Measurements from ENCODE around the gene GOLGA8R.
"Not testable (repeated sequence)": the region's sequence is repeated elsewhere in the genome, so short reads cannot be mapped to it uniquely, and the experiment has no call there.

GOLGA8R gene, protein sequence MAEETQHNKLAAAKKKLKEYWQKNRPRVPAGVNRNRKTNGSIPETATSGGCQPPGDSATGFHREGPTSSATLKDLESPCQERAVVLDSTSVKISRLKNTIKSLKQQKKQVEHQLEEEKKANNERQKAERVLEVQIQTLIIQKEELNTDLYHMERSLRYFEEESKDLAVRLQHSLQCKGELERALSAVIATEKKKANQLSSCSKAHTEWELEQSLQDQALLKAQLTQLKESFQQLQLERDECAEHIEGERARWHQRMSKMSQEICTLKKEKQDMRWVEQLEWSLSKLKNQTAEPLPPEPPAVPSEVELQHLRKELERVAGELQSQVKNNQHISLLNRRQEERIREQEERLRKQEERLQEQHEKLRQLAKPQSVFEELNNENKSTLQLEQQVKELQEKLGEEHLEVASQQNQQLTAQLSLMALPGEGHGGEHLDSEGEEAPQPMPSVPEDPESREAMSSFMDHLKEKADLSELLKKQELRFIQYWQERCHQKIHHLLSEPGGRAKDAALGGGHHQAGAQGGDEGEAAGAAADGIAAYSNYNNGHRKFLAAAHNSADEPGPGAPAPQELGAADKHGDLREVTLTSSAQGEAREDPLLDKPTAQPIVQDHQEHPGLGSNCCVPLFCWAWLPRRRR

DNA sequence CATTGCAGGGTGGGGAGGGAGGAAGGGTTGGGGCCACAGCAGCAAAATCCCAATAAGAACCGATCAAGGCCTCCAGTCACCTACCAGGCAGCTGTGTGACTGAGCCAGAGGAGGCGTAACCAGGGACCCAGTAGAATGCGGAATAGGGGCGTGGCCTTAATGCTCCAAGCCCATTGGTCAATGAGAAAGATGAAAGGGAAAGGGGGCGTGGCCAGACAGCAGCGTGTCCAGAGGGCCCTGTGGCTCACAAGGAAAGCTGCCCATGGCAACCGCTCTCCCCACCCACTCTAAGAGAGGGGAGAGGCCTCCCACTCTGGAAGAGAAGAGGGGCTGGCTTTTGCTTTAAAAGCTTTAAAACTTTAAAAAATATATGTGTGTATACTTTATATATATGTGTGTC lies at the start of gene GOLGA8R:
Gene GOLGA8R (minus strand): TSS at position 101 of the 400 bp plus-strand sequence. CDS start 98 bp downstream, at position 3.
- DNase-seq: not testable (repeated sequence)

GRCh38 chr15:30463849-30464248 lies 49.8 kb upstream of the GOLGA8R start:
- DNase-seq: not testable (repeated sequence)

GRCh38 chr15:30462176-30462575 lies 48.1 kb upstream of the GOLGA8R start:
- DNase-seq: not testable (repeated sequence)

GRCh38 chr15:30452702-30453101 lies 38.6 kb upstream of the GOLGA8R start:
- not testable (repeated sequence) for DNase-seq

DNA sequence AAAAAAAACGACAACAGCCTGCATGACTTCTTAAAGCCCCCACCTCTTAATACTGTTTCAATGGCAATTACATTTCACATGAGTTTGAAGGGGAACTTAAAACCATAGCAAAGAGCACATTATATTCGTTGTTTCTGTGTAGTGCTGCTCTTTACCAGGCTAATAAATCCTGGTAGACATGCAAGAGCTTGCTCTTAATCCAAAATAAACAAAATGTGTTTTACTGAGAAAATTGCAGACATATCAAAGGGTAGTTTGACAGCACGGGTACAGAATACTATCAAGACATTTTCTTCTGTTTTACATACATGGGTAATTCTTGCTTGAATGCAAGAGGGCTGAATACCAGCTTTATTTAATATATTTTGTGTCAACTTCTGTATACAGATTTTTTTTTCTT lies 24.3 kb upstream of the GOLGA8R start:
- not testable (repeated sequence) for DNase-seq

- not testable (repeated sequence) for DNase-seq
Measured at GRCh38 chr15:30435878-30436277, 21.8 kb upstream of the GOLGA8R start.

DNA sequence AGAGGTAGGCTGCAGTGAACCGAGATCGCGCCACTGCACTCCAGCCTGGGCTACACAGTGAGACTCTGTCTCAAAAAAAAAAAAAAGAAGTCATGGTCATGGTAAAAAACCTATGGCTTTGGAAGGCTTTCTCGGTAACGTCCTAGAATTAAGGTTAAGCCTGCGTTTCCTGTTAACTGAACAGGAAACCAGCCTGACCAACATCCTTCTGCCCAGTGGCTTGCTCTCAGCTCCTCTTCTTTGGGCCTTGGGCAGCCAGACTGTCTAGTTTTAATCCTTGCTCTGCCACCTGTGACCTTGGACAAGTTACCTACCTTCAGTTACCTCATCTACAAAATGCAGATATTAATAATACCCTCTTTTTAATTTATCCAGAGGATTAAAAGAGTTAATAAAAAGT lies 6.7 kb upstream of the GOLGA8R start:
- DNase-seq: not testable (repeated sequence)

GRCh38 chr15:30407636-30408035 lies 6.4 kb downstream of the GOLGA8R start:
- DNase-seq: not testable (repeated sequence)

- DNase-seq: not testable (repeated sequence)
Measured at GRCh38 chr15:30398988-30399387, 15.1 kb downstream of the GOLGA8R start.

- DNase-seq: not testable (repeated sequence)
Measured at GRCh38 chr15:30393664-30393991, 20.4 kb downstream of the GOLGA8R start.

DNA sequence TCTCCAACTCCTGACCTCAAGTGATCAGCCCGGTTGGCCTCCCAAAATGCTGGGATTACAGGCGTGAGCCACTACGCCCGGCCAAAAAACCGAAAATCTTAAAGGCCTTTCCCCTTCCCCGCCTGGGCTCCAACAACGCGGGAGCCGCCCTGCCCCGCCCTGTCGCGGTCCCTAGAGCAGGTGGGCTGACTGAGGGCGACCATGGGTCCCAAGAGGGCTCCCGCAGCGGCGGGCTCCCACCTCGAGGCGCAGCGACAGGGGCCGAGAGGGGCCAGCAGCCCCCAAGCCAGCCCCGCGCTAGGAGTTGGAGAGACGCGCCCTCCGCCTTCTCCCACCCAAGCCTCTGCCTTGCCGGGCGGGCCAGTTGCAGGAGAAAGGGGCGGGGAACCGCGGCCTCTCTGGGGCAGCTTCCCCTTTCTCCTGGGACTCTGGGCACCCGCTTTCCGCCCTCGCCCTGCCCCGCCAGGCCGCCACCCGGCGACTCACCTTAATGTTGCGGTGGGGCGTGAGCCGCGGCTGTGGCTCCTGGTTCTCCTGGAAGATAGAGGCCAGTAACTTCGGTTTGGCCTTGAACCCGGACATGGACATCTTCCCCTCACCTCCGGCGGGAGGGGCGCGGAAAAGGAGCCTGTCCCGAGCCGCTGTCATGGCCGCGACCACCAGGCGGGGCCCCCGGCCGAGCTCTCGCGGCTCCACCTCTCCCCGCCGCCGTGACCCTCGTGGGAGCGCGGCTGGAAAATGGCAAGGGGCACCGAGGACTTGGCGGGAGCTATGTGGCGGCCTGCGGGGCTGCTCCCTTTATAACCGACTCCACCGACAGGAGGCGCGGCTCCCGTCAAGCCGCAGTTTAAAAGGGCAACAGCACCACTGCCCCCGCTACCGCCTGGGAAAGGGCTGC lies 21.0 kb downstream of the GOLGA8R start, which contains the start of gene CHRFAM7A:
Gene CHRFAM7A (minus strand): TSS at position 775 of the 898 bp plus-strand sequence. CDS start 10,189 bp downstream, outside the sequence.
- not testable (repeated sequence) for DNase-seq

GRCh38 chr15:30386318-30386887 lies 27.7 kb downstream of the GOLGA8R start:
- DNase-seq: not testable (repeated sequence)

GRCh38 chr15:30377082-30377413 lies 37.0 kb downstream of the GOLGA8R start:
- not testable (repeated sequence) for DNase-seq

- not testable (repeated sequence) for DNase-seq
Measured at GRCh38 chr15:30376375-30377081, 37.5 kb downstream of the GOLGA8R start.

GRCh38 chr15:30375872-30376271 lies 38.2 kb downstream of the GOLGA8R start:
- DNase-seq: not testable (repeated sequence)

GRCh38 chr15:30374862-30375261 lies 39.2 kb downstream of the GOLGA8R start:
- not testable (repeated sequence) for DNase-seq

DNA sequence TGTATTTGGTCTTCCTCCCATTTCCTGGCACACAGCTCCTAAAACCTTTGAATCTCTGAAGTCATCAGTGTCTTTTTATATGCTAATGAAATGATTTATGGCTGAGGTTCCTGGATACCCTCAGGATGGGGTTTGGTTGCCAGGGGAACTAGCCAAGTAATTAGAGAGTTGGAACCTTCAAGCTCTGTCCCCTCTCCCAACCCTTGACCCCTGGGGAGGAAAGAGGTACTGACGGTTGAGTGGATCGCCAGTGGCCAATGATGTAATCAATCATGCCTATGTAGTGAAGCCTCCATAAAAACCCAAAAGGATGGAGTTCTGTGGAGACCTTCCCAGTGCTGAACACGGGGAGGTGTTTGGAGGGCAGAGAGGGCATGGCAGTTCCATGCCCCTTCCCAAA lies 45.8 kb downstream of the GOLGA8R start:
- not testable (repeated sequence) for DNase-seq

DNA sequence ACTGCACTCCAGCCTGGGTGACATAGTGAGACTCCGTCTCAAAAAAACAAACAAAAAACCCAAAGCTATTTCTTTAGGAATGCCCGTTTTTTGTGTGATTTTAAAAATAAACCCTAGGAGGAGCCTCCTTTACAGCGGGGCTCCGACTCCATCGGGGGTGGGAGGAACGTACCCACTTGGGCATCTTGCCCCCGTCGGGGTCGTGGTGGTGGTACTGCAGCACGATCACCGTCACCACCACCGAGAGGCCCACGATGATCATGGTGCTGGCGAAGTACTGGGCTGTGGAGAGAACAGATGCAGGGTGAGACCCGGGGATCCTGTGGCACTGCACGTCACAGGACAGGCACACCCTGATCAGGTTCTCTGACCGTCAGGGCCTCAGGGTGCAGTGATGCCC lies 46.8 kb downstream of the GOLGA8R start:
- not testable (repeated sequence) for DNase-seq

GRCh38 chr15:30361404-30361803 lies 52.7 kb downstream of the GOLGA8R start:
- DNase-seq: not testable (repeated sequence)

- not testable (repeated sequence) for DNase-seq
Measured at GRCh38 chr15:30360990-30361389, 53.1 kb downstream of the GOLGA8R start.

GRCh38 chr15:30355043-30355442 lies 59.0 kb downstream of the GOLGA8R start:
- DNase-seq: not testable (repeated sequence)
